Activated CD4-positive, alpha-beta T cell treated with anti-CD3 and anti-CD28 coated beads, Interleukin-2, amount 50 U/mL, for 16 hours (primary cell): ENCODE results near the gene SPON2.

Experiments
- DNase-seq: peaks from one replicate; pipeline ENCODE4 v3.0.0-alpha.2; 2020

Gene SPON2

GRCh38 chr4:1193206-1194009 lies 21.0 kb upstream of the SPON2 start:
- no peak for DNase-seq

- no peak for DNase-seq
Observed at GRCh38 chr4:1192493-1193205, 20.3 kb upstream of the SPON2 start.

GRCh38 chr4:1192091-1192492 lies 19.7 kb upstream of the SPON2 start:
- no peak for DNase-seq

GRCh38 chr4:1191621-1192020 lies 19.2 kb upstream of the SPON2 start:
- no peak for DNase-seq

- peak; percentile 62 for DNase-seq
Observed at GRCh38 chr4:1187182-1187581, 14.8 kb upstream of the SPON2 start.

GRCh38 chr4:1183985-1184773 lies 11.8 kb upstream of the SPON2 start:
- no peak for DNase-seq

GRCh38 chr4:1182313-1182712 lies 9.9 kb upstream of the SPON2 start:
- DNase-seq, result no peak

- no peak for DNase-seq
Observed at GRCh38 chr4:1180663-1181062, 8.3 kb upstream of the SPON2 start.

- DNase-seq, result no peak
Observed at GRCh38 chr4:1179976-1180375, 7.6 kb upstream of the SPON2 start.

GRCh38 chr4:1179089-1179441 lies 6.7 kb upstream of the SPON2 start:
- DNase-seq, result no peak

GRCh38 chr4:1178300-1179088 lies 6.1 kb upstream of the SPON2 start:
- DNase-seq, result no peak

- DNase-seq, result no peak
Observed at GRCh38 chr4:1177274-1178141, 5.1 kb upstream of the SPON2 start.

GRCh38 chr4:1176398-1177273 lies 4.3 kb upstream of the SPON2 start:
- no peak for DNase-seq

GRCh38 chr4:1175635-1176229 lies 3.3 kb upstream of the SPON2 start:
- no peak for DNase-seq

GRCh38 chr4:1174941-1175634 lies 2.7 kb upstream of the SPON2 start:
- DNase-seq, result no peak

GRCh38 chr4:1172971-1173757 lies 781 bp upstream of the SPON2 start:
- DNase-seq, result no peak

- peak; percentile 44 for DNase-seq
Observed at GRCh38 chr4:1171311-1172227, 814 bp downstream of the SPON2 start.

- DNase-seq, result no peak
Observed at GRCh38 chr4:1170976-1171310, 1.4 kb downstream of the SPON2 start.
